GM19240 (cell line): ENCODE results near the gene C2orf49.
A peak's percentile ranks its signal among the peaks of the same experiment; 100 is the strongest.
"Not testable (repeated sequence)": the region's sequence is repeated elsewhere in the genome, so short reads cannot be mapped to it uniquely, and the experiment has no call there.

ENCODE experiments used
- DNase-seq: peaks from one replicate; pipeline ENCODE4 v3.0.0; 2011; ENCODE audit warnings: low spot score; ENCODE audit not compliant: insufficient read length

C2orf49 gene

GRCh38 chr2:105321875-105322646, 15.3 kb upstream of the C2orf49 start:
- DNase-seq = no peak

- no peak for DNase-seq
Measured at GRCh38 chr2:105323111-105323510, 14.2 kb upstream of the C2orf49 start.

- DNase-seq = no peak
Measured at GRCh38 chr2:105324101-105324500, 13.2 kb upstream of the C2orf49 start.

- no peak for DNase-seq
Measured at GRCh38 chr2:105324732-105325131, 12.6 kb upstream of the C2orf49 start.

GRCh38 chr2:105325389-105325963, 11.9 kb upstream of the C2orf49 start:
- DNase-seq = no peak

GRCh38 chr2:105327271-105327670, 10.1 kb upstream of the C2orf49 start:
- DNase-seq = not testable (repeated sequence)

- DNase-seq = no peak
Measured at GRCh38 chr2:105327690-105328089, 9.7 kb upstream of the C2orf49 start.

- no peak for DNase-seq
Measured at GRCh38 chr2:105328281-105329196, 8.8 kb upstream of the C2orf49 start.

GRCh38 chr2:105329197-105329554, 8.2 kb upstream of the C2orf49 start:
- no peak for DNase-seq

GRCh38 chr2:105329561-105330495, 7.5 kb upstream of the C2orf49 start, which contains the start of gene TGFBRAP1:
TSS of gene TGFBRAP1 (minus strand) at chr2:105329735. CDS start at chr2:105308301, 21,434 bp downstream.
- peak; percentile 57 for DNase-seq

- DNase-seq = no peak
Measured at GRCh38 chr2:105330681-105331375, 6.5 kb upstream of the C2orf49 start.

- no peak for DNase-seq
Measured at GRCh38 chr2:105334211-105334610, 3.1 kb upstream of the C2orf49 start.

- no peak for DNase-seq
Measured at GRCh38 chr2:105335469-105335868, 1.9 kb upstream of the C2orf49 start.

- DNase-seq = no peak
Measured at GRCh38 chr2:105336786-105337121, 586 bp upstream of the C2orf49 start.

- DNase-seq = no peak
Measured at GRCh38 chr2:105338020-105338385, 663 bp downstream of the C2orf49 start.

- no peak for DNase-seq
Measured at GRCh38 chr2:105339414-105339813, 2.1 kb downstream of the C2orf49 start.

GRCh38 chr2:105344704-105345345, 7.5 kb downstream of the C2orf49 start:
- DNase-seq = no peak

- DNase-seq = no peak
Measured at GRCh38 chr2:105357122-105357521, 19.8 kb downstream of the C2orf49 start.

- no peak for DNase-seq
Measured at GRCh38 chr2:105358593-105358992, 21.3 kb downstream of the C2orf49 start.
